KMS-11 (cell line): ENCODE results near the gene TTC28.

Experiments
- H2AFZ ChIP-seq: fragments of 200-600 bp; sonication (generic); 2 replicates; pipeline ENCODE4 v1.6.1; 2016; ENCODE audit warnings: antibody characterized with exemption, mixed run types, low read depth
- H3K27ac ChIP-seq: fragments of 200-600 bp; sonication (generic); 2 replicates; pipeline ENCODE4 v1.6.1; 2016; ENCODE audit warnings: mild to moderate bottlenecking, mixed run types
- H3K27me3 ChIP-seq: fragments of 200-600 bp; sonication (generic); 2 replicates; pipeline ENCODE4 v1.6.1; 2017; ENCODE audit warnings: mild to moderate bottlenecking, low read depth, mixed run types, moderate library complexity; ENCODE audit not compliant: insufficient read depth
- H3K36me3 ChIP-seq: fragments of 200-600 bp; sonication (generic); 2 replicates; pipeline ENCODE4 v1.6.1; 2017; ENCODE audit warnings: mild to moderate bottlenecking, mixed run types; ENCODE audit not compliant: insufficient read depth
- H3K4me1 ChIP-seq: fragments of 200-600 bp; sonication (generic); 2 replicates; pipeline ENCODE4 v1.6.1; 2016; ENCODE audit warnings: mild to moderate bottlenecking, low read depth, mixed run types; ENCODE audit not compliant: poor library complexity, severe bottlenecking
- H3K4me2 ChIP-seq: fragments of 200-600 bp; sonication (generic); 2 replicates; pipeline ENCODE4 v1.7.0; 2016; ENCODE audit warnings: mild to moderate bottlenecking, mixed run types
- H3K4me3 ChIP-seq: fragments of 200-600 bp; sonication (generic); IDR thresholded peaks from 2 replicates; pipeline ENCODE4 v1.6.1; 2017; ENCODE audit warnings: low read depth, low read length, mixed read lengths; ENCODE audit not compliant: insufficient read depth
- H3K79me2 ChIP-seq: fragments of 200-600 bp; sonication (generic); 2 replicates; pipeline ENCODE4 v1.6.1; 2016; ENCODE audit warnings: low read depth, mixed run types; ENCODE audit not compliant: insufficient read depth
- H3K9ac ChIP-seq: fragments of 200-600 bp; sonication (generic); 2 replicates; pipeline ENCODE4 v1.6.1; 2016; ENCODE audit warnings: mild to moderate bottlenecking, mixed run types
- H4K20me1 ChIP-seq: fragments of 200-600 bp; sonication (generic); 2 replicates; pipeline ENCODE4 v1.6.1; 2016; ENCODE audit warnings: mild to moderate bottlenecking, mixed run types; ENCODE audit not compliant: insufficient read depth
- TF ChIP-seq, protein P1 (sequence below): fragments of 200-600 bp; sonication (generic); conservative IDR thresholded peaks from 2 replicates; pipeline ENCODE4 v1.6.1; 2017; ENCODE audit warnings: low read depth, mild to moderate bottlenecking, antibody characterized with exemption, low read length, moderate library complexity, mixed read lengths

TTC28 gene

GRCh38 chr22:27935897-27936296, 743.7 kb downstream of the TTC28 start:
- Histone ChIP-seq H3K4me1 (no peaks in the 10 kb centered on the region), H3K36me3 (no peaks in the 10 kb centered on the region), H3K79me2 (no peaks in the 10 kb centered on the region), H3K27me3 (no peaks in the 10 kb centered on the region), H2AFZ (no peak overlapping the region), H3K9ac (no peak overlapping the region), H3K27ac (no peak overlapping the region), H4K20me1 (no peaks in the 10 kb centered on the region), H3K4me2 (no peak overlapping the region), H3K4me3 (no peak overlapping the region)
- TF ChIP-seq, protein P1, sequence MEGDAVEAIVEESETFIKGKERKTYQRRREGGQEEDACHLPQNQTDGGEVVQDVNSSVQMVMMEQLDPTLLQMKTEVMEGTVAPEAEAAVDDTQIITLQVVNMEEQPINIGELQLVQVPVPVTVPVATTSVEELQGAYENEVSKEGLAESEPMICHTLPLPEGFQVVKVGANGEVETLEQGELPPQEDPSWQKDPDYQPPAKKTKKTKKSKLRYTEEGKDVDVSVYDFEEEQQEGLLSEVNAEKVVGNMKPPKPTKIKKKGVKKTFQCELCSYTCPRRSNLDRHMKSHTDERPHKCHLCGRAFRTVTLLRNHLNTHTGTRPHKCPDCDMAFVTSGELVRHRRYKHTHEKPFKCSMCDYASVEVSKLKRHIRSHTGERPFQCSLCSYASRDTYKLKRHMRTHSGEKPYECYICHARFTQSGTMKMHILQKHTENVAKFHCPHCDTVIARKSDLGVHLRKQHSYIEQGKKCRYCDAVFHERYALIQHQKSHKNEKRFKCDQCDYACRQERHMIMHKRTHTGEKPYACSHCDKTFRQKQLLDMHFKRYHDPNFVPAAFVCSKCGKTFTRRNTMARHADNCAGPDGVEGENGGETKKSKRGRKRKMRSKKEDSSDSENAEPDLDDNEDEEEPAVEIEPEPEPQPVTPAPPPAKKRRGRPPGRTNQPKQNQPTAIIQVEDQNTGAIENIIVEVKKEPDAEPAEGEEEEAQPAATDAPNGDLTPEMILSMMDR, result no peak

DNA sequence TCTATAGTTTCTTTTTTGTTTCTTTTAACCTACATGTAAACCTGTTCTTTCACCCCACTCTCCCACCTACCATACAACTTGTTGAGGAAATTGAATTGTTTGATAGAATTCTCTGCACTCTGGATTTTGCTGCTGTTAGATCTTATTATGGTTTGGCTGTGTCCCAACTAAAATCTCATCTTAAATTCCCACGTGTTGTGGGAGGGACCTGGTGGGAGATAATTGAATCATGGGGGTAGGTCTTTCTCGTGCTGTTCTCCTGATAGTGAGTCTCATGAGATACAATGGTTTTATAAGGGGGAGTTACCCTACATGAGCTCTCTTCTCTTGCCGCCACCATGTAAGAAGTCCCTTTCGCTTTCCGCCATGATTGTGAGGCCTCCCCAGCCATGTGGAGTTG, 745.6 kb downstream of the TTC28 start:
- H3K79me2 ChIP-seq, result no peaks in the 10 kb centered on the region
- TF ChIP-seq, protein P1, result no peak

GRCh38 chr22:27933186-27933983, 746.3 kb downstream of the TTC28 start:
- no peaks in the 10 kb centered on the region for H4K20me1 ChIP-seq
- no peaks in the 10 kb centered on the region for H3K36me3 ChIP-seq
- H3K4me3 ChIP-seq, result no peak overlapping the region
- TF ChIP-seq, protein P1, result no peak
- H3K27me3 ChIP-seq, result no peaks in the 10 kb centered on the region
- H3K79me2 ChIP-seq, result no peaks in the 10 kb centered on the region
- H3K9ac ChIP-seq, result no peak overlapping the region
- H2AFZ ChIP-seq, result no peak overlapping the region
- no peaks in the 10 kb centered on the region for H3K4me1 ChIP-seq
- H3K27ac ChIP-seq, result no peak overlapping the region
- H3K4me2 ChIP-seq, result no peak overlapping the region

More for the DNA sequence above, 745.6 kb downstream of the TTC28 start:
- Histone ChIP-seq H3K4me1 (no peaks in the 10 kb centered on the region), H3K4me2 (no peak overlapping the region), H3K4me3 (no peak overlapping the region), H3K36me3 (no peaks in the 10 kb centered on the region), H3K27ac (no peak overlapping the region), H3K9ac (no peak overlapping the region), H4K20me1 (no peaks in the 10 kb centered on the region), H2AFZ (no peak overlapping the region), H3K27me3 (no peaks in the 10 kb centered on the region)

DNA sequence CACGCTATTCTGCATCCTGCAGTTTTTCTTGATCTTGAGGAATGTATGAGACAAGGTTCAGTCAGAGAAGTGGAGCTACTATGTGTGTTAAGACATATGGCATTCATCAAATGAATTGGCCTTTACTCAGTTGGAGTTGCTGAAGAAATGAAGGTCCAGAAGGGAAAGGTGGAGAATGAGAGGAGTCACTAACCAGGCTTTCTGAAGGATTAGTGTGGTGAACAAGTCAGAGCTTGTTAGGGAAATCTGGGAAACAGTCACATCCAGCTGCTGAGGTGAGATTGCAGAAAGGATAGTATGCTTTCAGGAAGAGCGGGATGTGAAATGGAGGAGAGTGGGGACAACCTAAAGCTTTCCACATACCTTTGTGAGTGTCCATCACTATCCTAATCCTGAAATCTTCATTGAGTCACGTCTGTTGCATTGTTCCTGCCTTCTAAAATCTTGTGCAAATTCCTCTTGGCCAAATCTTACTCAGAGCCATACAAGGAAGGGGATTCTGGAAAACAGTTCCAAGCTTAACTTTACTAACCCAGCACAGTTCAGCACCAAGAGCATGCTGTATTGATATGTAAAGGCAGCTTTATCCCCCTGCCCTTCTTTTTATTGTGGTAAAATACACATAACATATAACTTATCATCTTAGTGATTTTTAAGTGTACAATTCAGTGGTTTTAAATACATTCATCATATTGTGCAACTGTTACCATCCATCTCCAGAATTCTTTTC, 749.1 kb downstream of the TTC28 start:
- Histone ChIP-seq H3K27me3 (no peaks in the 10 kb centered on the region), H3K4me3 (no peak overlapping the region), H3K36me3 (no peaks in the 10 kb centered on the region), H4K20me1 (no peaks in the 10 kb centered on the region), H3K27ac (no peak overlapping the region), H3K9ac (no peak overlapping the region), H3K79me2 (no peaks in the 10 kb centered on the region), H3K4me1 (no peaks in the 10 kb centered on the region), H2AFZ (no peak overlapping the region), H3K4me2 (no peak overlapping the region)
- TF ChIP-seq, protein P1, result no peak
